Measurements from ENCODE around the gene HSP90AB1. TPM values are rescaled to one million over a fixed set of nuclear protein-coding genes. Genes with fewer than 3 reads are reported as not detected.
A peak's percentile ranks its signal among the peaks of the same experiment; 100 is the strongest.

The HSP90AB1 gene
- total and polyA plus RNA-seq, 2 of the 8 experiments (the other 6 are each of a cell fraction or from before 2014, with no cell fraction given): 1,564 to 2,297 TPM

- 74% methylated on average over 15 of the region's 28 CpGs; no CpG with 5 or more reads in 1 of the 2 experiments for WGBS, 2 experiments (ENCODE audit: extremely low coverage in 1 of 2, insufficient coverage in 1 of 2, insufficient read length in 1 of 2, insufficient replicate concordance in 2 of 2, low coverage in 1 of 2, low lambda C conversion rate in 2 of 2, missing lambda C conversion rate in 1 of 2)
- Histone ChIP-seq H2BK12ac (ENCODE audit: low read depth, low read length) (peak overlapping the region; percentile 93), H4K8ac (ENCODE audit: extremely low read depth, insufficient read depth, low read length) (no peak overlapping the region; the same call in 1 of the 2 replicates), H4K91ac (replicated peaks; ENCODE audit: insufficient read length, low read length) (peak overlapping the region; percentile 93), H3K56ac (replicated peaks; ENCODE audit: insufficient read length, low read depth, low read length) (no peak overlapping the region), H3K27me3 (replicated peaks in 1 of 4; ENCODE audit: control insufficient read depth in 3 of 4, extremely low read depth in 1 of 4, insufficient read depth in 3 of 4, low read length in 3 of 4) (no peaks in the 10 kb centered on the region), H3K14ac (ENCODE audit: insufficient read length) (no peak overlapping the region), H4K5ac (ENCODE audit: insufficient read length, low read depth, low read length) (no peak overlapping the region), H2BK5ac (ENCODE audit: low read depth, low read length) (peak overlapping the region; percentile 83; the same call in 1 of the 2 replicates), H3K9me3 (ENCODE audit: insufficient read depth in 2 of 2, low read depth in 1 of 2, low read length in 1 of 2) (no peaks in the 10 kb centered on the region), H2AFZ (ENCODE audit: low read length) (no peak overlapping the region), H3K36me3 (ENCODE audit: control insufficient read depth in 2 of 4, insufficient read depth in 4 of 4, low read length in 3 of 4) (no peaks in the 10 kb centered on the region), H3K79me1 (ENCODE audit: low read depth, low read length) (no peaks in the 10 kb centered on the region; the same call in 1 of the 2 replicates), H3K23me2 (ENCODE audit: low read depth, low read length) (peaks cover 16% of the 10 kb centered on the region), H3K4me1 (replicated peaks in 1 of 4; ENCODE audit: control insufficient read depth in 3 of 4, insufficient read depth in 4 of 4, low read length in 3 of 4) (peaks cover 28 to 57% (median 36%) of the 10 kb centered on the region in 4 experiments), H4K20me1 (replicated peaks in 1 of 2; ENCODE audit: control insufficient read depth in 1 of 2, insufficient read depth in 2 of 2, low read length in 2 of 2) (peaks cover 6 to 8% of the 10 kb centered on the region in 2 experiments), H3K23ac (ENCODE audit: insufficient read length) (no peak overlapping the region), H3K4me3 (ENCODE audit: extremely low read depth in 1 of 4, insufficient read depth in 2 of 4, low read depth in 3 of 4, low read length in 4 of 4) (peak overlapping the region; percentile 34 to 53 (median 41); a peak in 7 of 8 replicates), H2AK5ac (ENCODE audit: low read depth, low read length) (0 out of 2 replicates have a peak overlapping the region, but pooled peaks have one; percentile 87), H3K9ac (replicated peaks in 1 of 4; ENCODE audit: extremely low read depth in 1 of 4, low read depth in 3 of 4, low read length in 3 of 4) (no peak overlapping the region), H3K4ac (replicated peaks; ENCODE audit: insufficient read length, low read depth, low read length) (no peak overlapping the region), H3K79me2 (ENCODE audit: control insufficient read depth in 1 of 2, insufficient read depth in 2 of 2, low read length in 2 of 2) (peaks cover 6 to 12% of the 10 kb centered on the region in 2 experiments; a peak in 3 of 4 replicates), H2BK15ac (ENCODE audit: low read length) (no peak overlapping the region), H2BK20ac (ENCODE audit: low read length) (peak overlapping the region; percentile 94; the same call in 1 of the 2 replicates), H2BK120ac (replicated peaks; ENCODE audit: low read depth, low read length) (peak overlapping the region; percentile 36), H3K18ac (ENCODE audit: extremely low read depth, low read length) (peak overlapping the region; percentile 74; the same call in 1 of the 2 replicates), H3K4me2 (ENCODE audit: insufficient read depth in 1 of 2, low read depth in 2 of 2, low read length in 2 of 2) (peak overlapping the region; percentile 35 to 80), H3K27ac (ENCODE audit: low read depth, low read length) (peak overlapping the region; percentile 45; the same call in 1 of the 2 replicates)
- DNase-seq (ENCODE audit: low read depth in 1 of 2, low spot score in 2 of 2) (no peak), FAIRE-seq (no peak)
- POLR2A ChIA-PET (ENCODE audit: partially characterized antibody): interaction anchor here (0.6 to 21.0 kb wide), 17 partner anchors 8 to 185 kb away, joined by 3 to 477 read pairs (median 6); partner anchors contain the start of gene HSP90AB1
- CTCF ChIA-PET (ENCODE audit: partially characterized antibody): interaction anchor here (0.6 to 19.4 kb wide), 8 partner anchors 11 to 495 kb away, joined by 3 to 287 read pairs (median 4); no protein-coding TSS in a partner anchor
- TF ChIP-seq, protein P1, sequence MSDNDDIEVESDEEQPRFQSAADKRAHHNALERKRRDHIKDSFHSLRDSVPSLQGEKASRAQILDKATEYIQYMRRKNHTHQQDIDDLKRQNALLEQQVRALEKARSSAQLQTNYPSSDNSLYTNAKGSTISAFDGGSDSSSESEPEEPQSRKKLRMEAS (IDR thresholded peaks at IDR 0.05): 0 out of 2 replicates have a peak, but pooled peaks have one; percentile 0
- TF ChIP-seq SP2 (IDR thresholded peaks at IDR 0.05; ENCODE audit: low read length) (no peak), ZNF274 (IDR thresholded peaks at IDR 0.05; ENCODE audit: borderline replicate concordance, extremely low read depth, low read length) (no peak)
These were observed 26.8 kb upstream of the HSP90AB1 start for GRCh38 chr6:44219815-44220784.
